ENCODE data around the gene TSPYL2. TPM values are rescaled to one million over a fixed set of nuclear protein-coding genes. Genes with fewer than 3 reads are reported as not detected.
A peak's percentile ranks its signal among the peaks of the same experiment; 100 is the strongest.

Gene TSPYL2
- total RNA-seq, 1 donor from 2014 or later: 44.4 TPM

DNA sequence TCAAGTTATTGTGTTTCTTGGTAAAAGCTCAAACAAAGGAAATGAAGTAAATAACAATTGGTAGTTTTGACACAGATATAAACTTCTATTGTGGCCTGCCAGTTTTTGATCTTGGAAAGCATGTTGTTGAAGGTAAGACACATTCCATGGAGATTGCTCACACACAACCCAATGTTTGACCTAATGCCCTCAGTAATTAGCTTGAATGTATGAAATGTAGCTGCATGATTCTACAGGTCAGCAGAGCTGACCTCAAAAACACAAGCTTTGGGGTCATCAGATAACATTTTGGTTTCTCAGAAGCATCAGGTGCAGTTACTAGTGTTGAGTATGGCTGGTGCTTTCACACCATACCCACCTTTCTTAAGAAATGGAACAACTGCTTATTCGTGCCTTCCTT lies 17.1 kb upstream of the TSPYL2 start:
- H3K27ac ChIP-seq: no peak overlapping the region
- H3K4me3 ChIP-seq: no peak overlapping the region
- intact Hi-C loops (cut with DNase I): no loop called here
- no peak for ATAC-seq
- H3K4me1 ChIP-seq: no peaks in the 10 kb centered on the region
- no peaks in the 10 kb centered on the region for H3K27me3 ChIP-seq
- no peaks in the 10 kb centered on the region for H3K36me3 ChIP-seq
- TF ChIP-seq, protein P1, sequence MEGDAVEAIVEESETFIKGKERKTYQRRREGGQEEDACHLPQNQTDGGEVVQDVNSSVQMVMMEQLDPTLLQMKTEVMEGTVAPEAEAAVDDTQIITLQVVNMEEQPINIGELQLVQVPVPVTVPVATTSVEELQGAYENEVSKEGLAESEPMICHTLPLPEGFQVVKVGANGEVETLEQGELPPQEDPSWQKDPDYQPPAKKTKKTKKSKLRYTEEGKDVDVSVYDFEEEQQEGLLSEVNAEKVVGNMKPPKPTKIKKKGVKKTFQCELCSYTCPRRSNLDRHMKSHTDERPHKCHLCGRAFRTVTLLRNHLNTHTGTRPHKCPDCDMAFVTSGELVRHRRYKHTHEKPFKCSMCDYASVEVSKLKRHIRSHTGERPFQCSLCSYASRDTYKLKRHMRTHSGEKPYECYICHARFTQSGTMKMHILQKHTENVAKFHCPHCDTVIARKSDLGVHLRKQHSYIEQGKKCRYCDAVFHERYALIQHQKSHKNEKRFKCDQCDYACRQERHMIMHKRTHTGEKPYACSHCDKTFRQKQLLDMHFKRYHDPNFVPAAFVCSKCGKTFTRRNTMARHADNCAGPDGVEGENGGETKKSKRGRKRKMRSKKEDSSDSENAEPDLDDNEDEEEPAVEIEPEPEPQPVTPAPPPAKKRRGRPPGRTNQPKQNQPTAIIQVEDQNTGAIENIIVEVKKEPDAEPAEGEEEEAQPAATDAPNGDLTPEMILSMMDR (IDR thresholded peaks at IDR 0.05): no peak
- no peak for DNase-seq
- H3K9me3 ChIP-seq: no peaks in the 10 kb centered on the region

DNA sequence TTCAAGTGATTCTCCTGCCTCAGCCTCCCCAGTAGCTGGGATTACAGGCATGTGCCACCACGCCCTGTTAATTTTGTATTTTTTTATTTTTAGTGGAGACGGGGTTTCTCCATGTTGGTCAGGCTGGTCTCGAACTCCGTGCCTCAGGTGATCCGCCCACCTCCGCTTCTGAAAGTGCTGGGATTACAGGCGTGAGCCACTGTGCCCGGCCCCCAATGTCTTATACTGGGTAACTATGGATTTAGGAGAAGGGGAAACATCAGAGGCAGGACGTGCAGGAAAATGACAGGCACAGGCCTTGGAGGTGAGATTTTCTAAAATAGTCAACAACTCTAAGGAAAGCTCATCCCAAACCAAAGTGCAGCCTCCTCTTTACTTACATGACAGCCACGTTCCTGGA lies 11.1 kb upstream of the TSPYL2 start:
- no peak overlapping the region for H3K4me3 ChIP-seq
- ATAC-seq (no peak), DNase-seq (no peak)
- no peaks in the 10 kb centered on the region for H3K4me1 ChIP-seq
- H3K9me3 ChIP-seq: no peaks in the 10 kb centered on the region
- TF ChIP-seq, protein P1 (IDR thresholded peaks at IDR 0.05): no peak
- intact Hi-C loops (cut with DNase I): no loop called here
- no peaks in the 10 kb centered on the region for H3K27me3 ChIP-seq
- no peak overlapping the region for H3K27ac ChIP-seq
- H3K36me3 ChIP-seq: no peaks in the 10 kb centered on the region

DNA sequence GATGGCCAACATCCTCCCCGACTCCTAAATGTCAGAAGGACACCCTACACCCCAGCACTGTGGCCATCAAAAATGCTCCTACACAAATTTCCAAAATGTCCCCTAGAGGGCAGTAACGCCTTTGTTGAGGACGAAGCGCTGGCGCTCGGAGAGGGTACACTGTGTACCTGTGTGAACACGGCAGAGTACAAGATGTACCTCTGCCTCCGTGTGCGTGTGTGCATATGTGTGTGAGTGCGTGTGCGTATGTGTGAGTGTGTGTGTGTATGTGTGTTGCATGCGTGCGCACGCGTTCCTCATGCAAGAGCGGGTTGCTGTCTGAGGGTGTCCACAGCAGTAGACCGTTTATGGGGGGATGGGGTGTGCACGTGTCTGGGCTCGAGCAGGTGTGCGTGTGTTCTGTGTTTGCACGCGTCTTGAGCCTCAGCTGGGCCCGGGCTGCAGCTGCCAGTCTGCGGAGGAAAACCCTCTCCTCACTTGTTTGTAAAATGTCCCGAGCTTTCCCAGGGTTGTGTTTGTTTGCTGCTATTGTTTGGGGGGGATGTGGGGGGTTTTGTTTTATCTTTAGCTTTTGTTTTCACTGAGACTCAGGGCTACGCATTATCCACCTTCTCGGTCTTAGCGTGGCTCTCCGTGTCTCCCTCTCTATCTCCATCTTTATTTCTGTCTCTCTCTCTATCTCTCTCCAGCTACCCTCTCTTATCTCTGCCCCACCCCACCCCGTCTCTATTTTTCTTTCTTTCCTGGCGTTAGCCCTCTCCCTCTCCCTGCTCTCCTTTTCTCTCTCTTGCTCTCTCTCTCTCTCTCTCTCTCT lies 10.4 kb upstream of the TSPYL2 start:
- H3K27me3 ChIP-seq: no peaks in the 10 kb centered on the region
- ATAC-seq: peak; percentile 97
- peak; percentile 80 for DNase-seq
- no peaks in the 10 kb centered on the region for H3K4me1 ChIP-seq
- intact Hi-C loops (cut with DNase I): no loop called here
- no peaks in the 10 kb centered on the region for H3K9me3 ChIP-seq
- H3K4me3 ChIP-seq: peak overlapping the region; percentile 40
- H3K27ac ChIP-seq: peak overlapping the region; percentile 36
- TF ChIP-seq, protein P1 (IDR thresholded peaks at IDR 0.05): peak; percentile 65
- H3K36me3 ChIP-seq: no peaks in the 10 kb centered on the region

DNA sequence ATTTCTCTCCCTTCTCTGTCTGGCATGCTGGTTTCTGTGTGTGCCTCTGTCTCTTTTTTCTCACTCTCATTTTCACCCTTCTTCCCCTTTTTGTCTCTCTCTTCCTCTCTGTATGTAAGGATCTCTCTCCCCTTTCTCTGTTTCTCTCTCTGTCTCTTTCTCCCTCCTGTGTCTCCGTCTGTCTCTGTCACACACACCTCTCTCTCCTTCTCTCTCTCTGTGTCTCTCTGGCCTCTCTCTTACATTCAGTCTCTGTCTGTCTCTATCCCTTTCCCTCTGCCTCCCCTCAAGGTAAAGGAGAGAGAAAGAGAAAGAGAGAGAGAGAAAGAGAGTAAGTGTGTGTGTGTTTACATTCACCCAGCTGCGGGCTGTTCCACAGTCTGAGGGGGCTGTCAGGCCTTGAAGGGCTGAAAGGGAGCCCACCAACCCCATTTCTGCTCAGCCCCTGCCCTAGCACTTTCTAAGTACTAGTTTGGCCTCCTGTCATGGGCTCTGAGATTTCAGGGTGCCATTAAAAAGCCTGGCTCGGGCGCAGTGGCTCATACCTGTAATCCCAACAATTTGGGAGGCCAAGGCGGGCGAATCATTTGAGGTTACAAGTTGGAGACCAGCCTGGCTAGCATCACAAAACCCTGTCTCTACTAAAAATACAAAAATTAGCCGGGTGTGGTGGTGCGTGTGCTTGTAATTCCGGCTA lies 9.6 kb upstream of the TSPYL2 start:
- H3K9me3 ChIP-seq: no peaks in the 10 kb centered on the region
- H3K27ac ChIP-seq: peak overlapping the region; percentile 36
- intact Hi-C loops (cut with DNase I): no loop called here
- TF ChIP-seq, protein P1 (IDR thresholded peaks at IDR 0.05): no peak
- H3K27me3 ChIP-seq: no peaks in the 10 kb centered on the region
- no peak for ATAC-seq
- H3K36me3 ChIP-seq: no peaks in the 10 kb centered on the region
- DNase-seq: no peak
- no peaks in the 10 kb centered on the region for H3K4me1 ChIP-seq
- H3K4me3 ChIP-seq: no peak overlapping the region

DNA sequence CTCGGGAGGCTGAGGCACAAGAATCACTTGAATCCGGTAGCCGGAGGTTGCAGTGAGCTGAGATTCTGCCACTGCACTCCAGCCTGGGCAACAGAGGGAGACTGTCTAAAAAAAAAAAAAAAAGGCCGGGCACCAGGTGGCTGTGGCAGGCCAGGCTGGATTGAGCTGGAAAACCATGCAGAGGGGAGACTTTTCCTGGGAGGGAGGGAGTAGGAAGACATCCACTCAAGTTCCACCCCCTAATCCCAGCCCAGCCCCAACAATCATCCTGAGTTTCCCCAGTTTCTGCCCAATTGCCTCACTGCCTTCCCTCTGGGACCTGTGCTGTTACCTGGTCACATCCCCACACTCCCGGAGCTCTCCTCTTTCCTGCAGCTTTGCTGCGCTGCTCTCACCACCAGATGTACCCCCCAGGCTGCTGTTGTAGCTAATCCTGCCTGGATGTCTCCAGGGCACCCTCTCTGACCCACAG lies 9.0 kb upstream of the TSPYL2 start:
- ATAC-seq: no peak
- TF ChIP-seq, protein P1 (IDR thresholded peaks at IDR 0.05): no peak

More for the DNA sequence above, 9.0 kb upstream of the TSPYL2 start:
- intact Hi-C loops (cut with DNase I): no loop called here
- Histone ChIP-seq H3K27me3 (no peaks in the 10 kb centered on the region), H3K4me3 (no peak overlapping the region), H3K36me3 (no peaks in the 10 kb centered on the region), H3K4me1 (no peaks in the 10 kb centered on the region), H3K27ac (no peak overlapping the region), H3K9me3 (no peaks in the 10 kb centered on the region)
- no peak for DNase-seq
